ENCODE measurements around the gene EHBP1L1. TPM values are rescaled to one million over a fixed set of nuclear protein-coding genes. Genes with fewer than 3 reads are reported as not detected.

EHBP1L1 gene
- total RNA-seq, 4 donors from 2014 or later: 40.5 to 71.0 (median 57.3) TPM

- no peak overlapping the region for H3K4me3 ChIP-seq (ENCODE audit: low read depth, poor library complexity, severe bottlenecking)
- TF ChIP-seq, protein P1, sequence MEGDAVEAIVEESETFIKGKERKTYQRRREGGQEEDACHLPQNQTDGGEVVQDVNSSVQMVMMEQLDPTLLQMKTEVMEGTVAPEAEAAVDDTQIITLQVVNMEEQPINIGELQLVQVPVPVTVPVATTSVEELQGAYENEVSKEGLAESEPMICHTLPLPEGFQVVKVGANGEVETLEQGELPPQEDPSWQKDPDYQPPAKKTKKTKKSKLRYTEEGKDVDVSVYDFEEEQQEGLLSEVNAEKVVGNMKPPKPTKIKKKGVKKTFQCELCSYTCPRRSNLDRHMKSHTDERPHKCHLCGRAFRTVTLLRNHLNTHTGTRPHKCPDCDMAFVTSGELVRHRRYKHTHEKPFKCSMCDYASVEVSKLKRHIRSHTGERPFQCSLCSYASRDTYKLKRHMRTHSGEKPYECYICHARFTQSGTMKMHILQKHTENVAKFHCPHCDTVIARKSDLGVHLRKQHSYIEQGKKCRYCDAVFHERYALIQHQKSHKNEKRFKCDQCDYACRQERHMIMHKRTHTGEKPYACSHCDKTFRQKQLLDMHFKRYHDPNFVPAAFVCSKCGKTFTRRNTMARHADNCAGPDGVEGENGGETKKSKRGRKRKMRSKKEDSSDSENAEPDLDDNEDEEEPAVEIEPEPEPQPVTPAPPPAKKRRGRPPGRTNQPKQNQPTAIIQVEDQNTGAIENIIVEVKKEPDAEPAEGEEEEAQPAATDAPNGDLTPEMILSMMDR (IDR thresholded peaks at IDR 0.05): no peak
- no peak for TF ChIP-seq POLR2A (IDR thresholded peaks at IDR 0.05)
- DNase-seq (ENCODE audit: low spot score in 2 of 2): no peak
- intact Hi-C loops (cut with DNase I; ENCODE audit: low total_unique reads): no loop called here
- 93 to 97% methylated on average over 3 of the region's 3 CpGs for WGBS, 2 donors
Measured at GRCh38 chr11:65548395-65548794, 27.5 kb upstream of the EHBP1L1 start.

- no peak overlapping the region for H3K4me3 ChIP-seq (ENCODE audit: low read depth, poor library complexity, severe bottlenecking)
- intact Hi-C loops (cut with DNase I; ENCODE audit: low total_unique reads): no loop called here
- DNase-seq (ENCODE audit: low spot score in 2 of 2): no peak
- no peak for TF ChIP-seq POLR2A (IDR thresholded peaks at IDR 0.05)
- TF ChIP-seq, protein P1 (IDR thresholded peaks at IDR 0.05): no peak
- 75 to 86% methylated on average over 3 of the region's 3 CpGs for WGBS, 2 donors
Measured at GRCh38 chr11:65549096-65549495, 26.8 kb upstream of the EHBP1L1 start.

DNA sequence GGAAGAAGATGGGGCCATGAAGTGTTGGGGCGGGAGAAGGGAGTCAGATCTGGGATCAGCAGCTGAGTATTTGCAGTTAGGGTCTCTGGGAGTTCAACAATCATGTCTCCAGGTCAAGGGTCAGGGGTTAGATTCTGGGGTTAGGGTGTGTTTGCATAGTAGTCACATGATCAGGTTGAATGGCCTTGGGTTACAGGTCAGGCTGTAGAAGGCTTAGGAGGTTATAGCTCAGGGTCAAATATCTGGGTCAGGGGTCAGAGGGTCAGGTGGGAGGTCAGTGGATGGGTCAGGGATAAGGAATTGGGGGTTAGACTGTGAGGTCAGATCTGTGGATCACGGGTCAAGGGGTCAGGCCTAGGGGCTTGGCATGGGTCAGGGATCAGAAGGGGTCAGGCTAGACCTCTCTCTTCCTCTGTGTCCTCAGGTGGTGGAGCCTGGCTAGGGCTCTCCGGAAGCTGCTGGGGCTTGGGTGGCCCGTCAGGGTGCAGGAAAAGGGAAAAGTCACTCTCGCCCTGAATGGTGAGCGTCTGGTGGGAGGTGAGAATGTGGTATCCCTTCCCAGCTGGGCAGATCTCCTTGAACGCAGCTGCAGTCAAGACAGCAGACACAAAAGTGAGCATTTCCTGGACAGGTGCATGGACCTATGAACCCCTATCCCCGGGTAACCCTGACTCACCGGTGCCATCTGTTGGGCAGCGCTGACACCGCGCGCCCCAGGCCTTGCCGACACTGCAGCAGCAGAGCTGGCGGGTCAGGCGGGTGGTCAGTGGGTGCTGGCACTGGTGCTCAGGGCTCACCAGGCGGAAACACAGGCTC, 24.1 kb upstream of the EHBP1L1 start:
- intact Hi-C loops (cut with DNase I; ENCODE audit: low total_unique reads): no loop called here
- DNase-seq (ENCODE audit: low spot score in 2 of 2): no peak
- TF ChIP-seq POLR2A (IDR thresholded peaks at IDR 0.05): no peak
- TF ChIP-seq, protein P1 (IDR thresholded peaks at IDR 0.05): peak in 1 of 3 donors; percentile 21
- H3K4me3 ChIP-seq (ENCODE audit: low read depth, poor library complexity, severe bottlenecking): no peak overlapping the region
- 59 to 66% methylated on average over 12 to 15 of the region's 17 CpGs for WGBS, 2 donors

GRCh38 chr11:65552388-65552951, 23.4 kb upstream of the EHBP1L1 start:
- 83 to 88% methylated on average over 9 of the region's 9 CpGs for WGBS, 2 donors
- TF ChIP-seq POLR2A (IDR thresholded peaks at IDR 0.05): no peak
- TF ChIP-seq, protein P1 (IDR thresholded peaks at IDR 0.05): no peak
- intact Hi-C loops (cut with DNase I; ENCODE audit: low total_unique reads): no loop called here

DNA sequence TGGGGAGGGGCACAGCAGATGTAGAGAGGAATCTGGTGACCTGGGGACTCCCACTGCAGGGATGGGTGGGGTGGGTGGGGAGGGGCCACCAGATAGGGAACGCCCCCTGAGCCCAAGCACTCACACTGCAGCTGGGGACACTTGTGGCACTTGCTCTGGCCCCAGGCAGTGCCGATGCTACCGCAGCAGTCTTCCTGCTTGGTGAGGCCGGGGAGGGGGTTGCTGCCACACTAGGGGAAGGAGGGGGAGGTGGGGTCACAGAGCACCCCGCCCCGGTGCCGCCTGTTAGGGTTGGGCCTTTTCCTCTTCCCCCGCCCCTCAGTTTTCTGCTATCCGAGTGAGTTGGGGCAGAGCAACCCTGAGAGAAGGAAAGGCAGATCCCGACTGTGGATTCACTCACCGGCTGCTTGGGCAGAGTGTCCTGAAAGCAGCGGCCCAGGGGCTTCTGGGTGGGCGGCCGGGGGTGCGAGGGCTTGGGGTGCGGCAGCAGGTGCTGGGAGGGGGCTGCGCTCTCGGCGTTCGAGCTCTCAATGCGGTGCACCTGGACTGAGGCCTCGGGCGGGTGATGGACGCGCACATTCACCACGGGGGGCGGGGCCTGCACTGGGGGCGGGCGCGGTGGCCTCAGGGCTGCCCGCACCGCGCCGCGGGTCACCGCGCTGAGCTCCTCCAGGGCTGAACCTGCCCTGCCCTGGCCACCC, 22.4 kb upstream of the EHBP1L1 start:
- H3K4me3 ChIP-seq (ENCODE audit: low read depth, poor library complexity, severe bottlenecking): no peak overlapping the region
- TF ChIP-seq, protein P1 (IDR thresholded peaks at IDR 0.05): no peak
- TF ChIP-seq POLR2A (IDR thresholded peaks at IDR 0.05): no peak
- peak in 1 of 2 donors; percentile 87 for DNase-seq (ENCODE audit: low spot score in 2 of 2)
- intact Hi-C loops (cut with DNase I; ENCODE audit: low total_unique reads): no loop called here
- WGBS, 2 donors: 64 to 69% methylated on average over 15 to 37 of the region's 37 CpGs

More at GRCh38 chr11:65552388-65552951, 23.4 kb upstream of the EHBP1L1 start:
- DNase-seq (ENCODE audit: low spot score in 2 of 2): no peak
- no peak overlapping the region for H3K4me3 ChIP-seq (ENCODE audit: low read depth, poor library complexity, severe bottlenecking)

Data from lower leg skin (tissue), 4 donors.